ENCODE data around the gene PLCB1.

- TF ChIP-seq CTCF (IDR thresholded peaks at IDR 0.05) (no peak), POLR2A (IDR thresholded peaks at IDR 0.05) (no peak)
Observed at GRCh38 chr20:8095648-8096572, 36.2 kb upstream of the PLCB1 start.

Measured in breast epithelium (tissue), 3 donors.